Naive thymus-derived CD8-positive, alpha-beta T cell (primary cell): Measurements from ENCODE around the gene MISP. TPM values are rescaled to one million over a fixed set of nuclear protein-coding genes. Genes with fewer than 3 reads are reported as not detected.

Source experiments
- ATAC-seq, 2 donors: fragments of 150-1000 bp; cut with Tn5 transposase in 1 of 2; sonication (Bioruptor Pico), chemical (Tn5 transposase) in 1 of 2; 1 replicate in 1 of 2; 2 replicates in 1 of 2; pipeline ENCODE4 v1.10.0; 2021; ENCODE audit warnings: mild to moderate bottlenecking in 2 of 2, moderate library complexity in 2 of 2
- POLR2A ChIA-PET: fragments of 350-600 bp; sonication (Branson Sonifier 250); formaldehyde crosslinking; loops from one replicate; lab custom pipeline; 2021; ENCODE audit warnings: antibody characterized with exemption; lab: Charles Lee
- DNase-seq, 10 donors: peaks; one replicate each; pipeline versions ENCODE4 v3.0.0 to v3.0.0-alpha.2; 2020 to 2022
- H3K27ac Mint-ChIP-seq, 10 donors: one replicate each; pipeline ENCODE4 v1.8.0; 2020 to 2022; ENCODE audit warnings: mild to moderate bottlenecking in 10 of 10, mixed read lengths in 10 of 10, moderate library complexity in 4 of 10, inconsistent platforms in 1 of 10
- H3K27me3 Mint-ChIP-seq, 5 donors: one replicate each; pipeline ENCODE4 v1.8.0; 2021 to 2022; ENCODE audit warnings: mixed read lengths in 5 of 5
- H3K36me3 Mint-ChIP-seq, 3 donors: one replicate each; pipeline ENCODE4 v1.8.0; 2020 to 2022; ENCODE audit warnings: mixed read lengths in 3 of 3, mild to moderate bottlenecking in 2 of 3, inconsistent platforms in 1 of 3
- H3K4me1 Mint-ChIP-seq, 4 donors: one replicate each; pipeline ENCODE4 v1.8.0; 2021 to 2022; ENCODE audit warnings: mixed read lengths in 4 of 4
- H3K4me3 Mint-ChIP-seq, 10 donors: one replicate each; pipeline ENCODE4 v1.8.0; 2020 to 2022; ENCODE audit warnings: mild to moderate bottlenecking in 10 of 10, mixed read lengths in 10 of 10, moderate library complexity in 6 of 10, inconsistent platforms in 1 of 10
- H3K9me3 Mint-ChIP-seq, 9 donors: one replicate each; pipeline ENCODE4 v1.8.0; 2020 to 2022; ENCODE audit warnings: mixed read lengths in 9 of 9, mild to moderate bottlenecking in 3 of 9, inconsistent platforms in 1 of 9, moderate library complexity in 1 of 9
- polyA plus RNA-seq, 3 donors: library from polyadenylated mRNA; unstranded; fragments of 300-500 nt; fragmentation: Illumina TruSeq; gene quantifications; one replicate each; pipeline ENCODE4 v1.2.3, GENCODE V29; 2021
- total RNA-seq, 8 experiments: library from RNA in 2 of 8; stranded (reverse) in 2 of 8; gene quantifications; one replicate each; pipeline ENCODE4 v1.2.3 and lab custom pipeline; 2021 to 2026

Gene MISP
- total and polyA plus RNA-seq, 5 experiments from 2014 or later = not detected

GRCh38 chr19:788983-789700 is 38.2 kb downstream of the MISP start:
- DNase-seq = no peak
- POLR2A ChIA-PET = no interaction called here
- ATAC-seq = peak; percentile 22 to 58

GRCh38 chr19:789701-790060 is 38.8 kb downstream of the MISP start:
- DNase-seq = no peak
- Mint-ChIP-seq H3K27ac (peak overlapping the region in 3 of 10 donors; percentile 11 to 77 (median 37)), H3K27me3 (peaks cover 0 to 14% (median 6%) of the 10 kb centered on the region in 5 donors), H3K9me3 (no peaks in the 10 kb centered on the region), H3K4me1 (peaks cover 0 to 12% (median 7%) of the 10 kb centered on the region in 4 donors), H3K36me3 (no peaks in the 10 kb centered on the region), H3K4me3 (peak overlapping the region in 1 of 10 donors; percentile 30)
- no peak for ATAC-seq
- POLR2A ChIA-PET = no interaction called here

More at GRCh38 chr19:788983-789700, 38.2 kb downstream of the MISP start:
- H3K4me3 Mint-ChIP-seq = peak overlapping the region in 3 of 10 donors; percentile 14 to 47 (median 42)
- H3K4me1 Mint-ChIP-seq = peaks cover 0 to 12% (median 7%) of the 10 kb centered on the region in 4 donors
- H3K36me3 Mint-ChIP-seq = no peaks in the 10 kb centered on the region
- peak overlapping the region in 6 of 10 donors; percentile 17 to 91 (median 72) for H3K27ac Mint-ChIP-seq
- H3K9me3 Mint-ChIP-seq = no peaks in the 10 kb centered on the region
- peaks cover 0 to 14% (median 6%) of the 10 kb centered on the region in 5 donors for H3K27me3 Mint-ChIP-seq

- ATAC-seq = no peak
- Mint-ChIP-seq H3K27me3 (peaks cover 0 to 14% (median 6%) of the 10 kb centered on the region in 5 donors), H3K4me3 (no peak overlapping the region), H3K36me3 (no peaks in the 10 kb centered on the region), H3K9me3 (no peaks in the 10 kb centered on the region), H3K27ac (peak overlapping the region in 1 of 10 donors; percentile 24), H3K4me1 (peaks cover 0 to 12% (median 7%) of the 10 kb centered on the region in 4 donors)
- POLR2A ChIA-PET = interaction anchor here (0.6 kb wide), 1 partner anchor 31 kb away, joined by 3 read pairs; no protein-coding TSS in a partner anchor
- DNase-seq = no peak
Measured at GRCh38 chr19:791007-791566, 40.2 kb downstream of the MISP start.

GRCh38 chr19:791567-792305 is 40.8 kb downstream of the MISP start:
- DNase-seq = no peak
- Mint-ChIP-seq H3K27ac (no peak overlapping the region), H3K4me1 (peaks cover 2 to 12% (median 9%) of the 10 kb centered on the region in 4 donors), H3K36me3 (no peaks in the 10 kb centered on the region), H3K9me3 (no peaks in the 10 kb centered on the region), H3K27me3 (peaks cover 0 to 14% (median 6%) of the 10 kb centered on the region in 5 donors), H3K4me3 (no peak overlapping the region)
- POLR2A ChIA-PET = interaction anchor here (0.6 kb wide), 1 partner anchor 30 kb away, joined by 3 read pairs; no protein-coding TSS in a partner anchor
- no peak for ATAC-seq

GRCh38 chr19:792306-792885 is 41.5 kb downstream of the MISP start:
- H3K27me3 Mint-ChIP-seq = peaks cover 0 to 14% (median 6%) of the 10 kb centered on the region in 5 donors
- H3K9me3 Mint-ChIP-seq = no peaks in the 10 kb centered on the region
- no peaks in the 10 kb centered on the region for H3K36me3 Mint-ChIP-seq
- ATAC-seq = no peak
- H3K4me1 Mint-ChIP-seq = peaks cover 4 to 13% (median 11%) of the 10 kb centered on the region in 4 donors
- H3K4me3 Mint-ChIP-seq = no peak overlapping the region
- no peak for DNase-seq
- POLR2A ChIA-PET = interaction anchor here (0.6 kb wide), 1 partner anchor 796 kb away, joined by 9 read pairs; no protein-coding TSS in a partner anchor
- no peak overlapping the region for H3K27ac Mint-ChIP-seq

GRCh38 chr19:793806-794205 is 42.9 kb downstream of the MISP start:
- H3K36me3 Mint-ChIP-seq = no peaks in the 10 kb centered on the region
- no peak for DNase-seq
- POLR2A ChIA-PET = no interaction called here
- peaks cover 6 to 16% (median 11%) of the 10 kb centered on the region in 4 donors for H3K4me1 Mint-ChIP-seq
- H3K4me3 Mint-ChIP-seq = no peak overlapping the region
- ATAC-seq = no peak
- no peak overlapping the region for H3K27ac Mint-ChIP-seq
- no peaks in the 10 kb centered on the region for H3K9me3 Mint-ChIP-seq
- peaks cover 0 to 13% (median 6%) of the 10 kb centered on the region in 5 donors for H3K27me3 Mint-ChIP-seq

GRCh38 chr19:795073-795611 is 44.2 kb downstream of the MISP start:
- POLR2A ChIA-PET = interaction anchor here (0.6 kb wide), 2 partner anchors 78 to 350 kb away, joined by 3 read pairs; no protein-coding TSS in a partner anchor
- Mint-ChIP-seq H3K9me3 (no peaks in the 10 kb centered on the region), H3K36me3 (peaks cover 0 to 9% (median 0%) of the 10 kb centered on the region in 3 donors), H3K27me3 (peaks cover 0 to 6% (median 0%) of the 10 kb centered on the region in 5 donors), H3K4me3 (peak overlapping the region in 4 of 10 donors; percentile 2 to 42 (median 22)), H3K4me1 (peaks cover 8 to 21% (median 16%) of the 10 kb centered on the region in 4 donors), H3K27ac (no peak overlapping the region)
- DNase-seq (no peak), ATAC-seq (no peak)

- Mint-ChIP-seq H3K27ac (no peak overlapping the region), H3K27me3 (peaks cover 0 to 3% (median 0%) of the 10 kb centered on the region in 5 donors), H3K4me3 (peak overlapping the region in 8 of 10 donors; percentile 2 to 96 (median 14)), H3K4me1 (peaks cover 13 to 27% (median 23%) of the 10 kb centered on the region in 4 donors), H3K36me3 (peaks cover 0 to 15% (median 0%) of the 10 kb centered on the region in 3 donors), H3K9me3 (no peaks in the 10 kb centered on the region)
- ATAC-seq (no peak), DNase-seq (no peak)
- POLR2A ChIA-PET = interaction anchor here (0.6 to 2.2 kb wide), 5 partner anchors 8 to 349 kb away, joined by 3 to 7 read pairs (median 4); partner anchors contain the start of gene RNF126
Measured at GRCh38 chr19:795691-796581, 45.0 kb downstream of the MISP start.

GRCh38 chr19:796692-797527 is 46.0 kb downstream of the MISP start, which contains the start of gene PTBP1:
Gene PTBP1, plus strand, starts transcription at chr19:797452. Its CDS starts 46 bp downstream, at chr19:797498.
- H3K36me3 Mint-ChIP-seq = peaks cover 0 to 15% (median 0%) of the 10 kb centered on the region in 3 donors

More at GRCh38 chr19:796692-797527, 46.0 kb downstream of the MISP start, which contains the start of gene PTBP1:
- Mint-ChIP-seq H3K9me3 (no peaks in the 10 kb centered on the region), H3K27ac (peak within 1 kb of the TSS; percentile 88 to 96 (median 94)), H3K4me1 (peaks cover 17 to 37% (median 33%) of the 10 kb centered on the region in 4 donors), H3K4me3 (peak within 1 kb of the TSS; percentile 88 to 97 (median 95)), H3K27me3 (no peaks in the 10 kb centered on the region)
- DNase-seq (peak; percentile 97 to 100 (median 100)), ATAC-seq (peak; percentile 84 to 87)
- POLR2A ChIA-PET = interaction anchor here (0.6 to 2.5 kb wide), 9 partner anchors 9 to 379 kb away, joined by 3 to 10 read pairs (median 5); partner anchors contain the start of genes ARHGAP45, KISS1R, MED16 and RNF126
